ENCODE data around the gene XRCC6.
"Not testable (repeated sequence)": the region's sequence is repeated elsewhere in the genome, so short reads cannot be mapped to it uniquely, and the experiment has no call there.

Gene XRCC6

GRCh38 chr22:41621099-41621910 is at the start of gene XRCC6:
Gene XRCC6 (plus strand): TSS chr22:41621295. CDS start chr22:41622005, 710 bp downstream.
- DNase-seq (ENCODE audit: low spot score) = peak; percentile 100

GRCh38 chr22:41571786-41572185 is 49.3 kb upstream of the XRCC6 start:
- DNase-seq (ENCODE audit: low spot score) = no peak

- not testable (repeated sequence) for DNase-seq (ENCODE audit: low spot score)
Measured at GRCh38 chr22:41572305-41572704, 48.8 kb upstream of the XRCC6 start.

GRCh38 chr22:41573677-41574076 is 47.4 kb upstream of the XRCC6 start:
- no peak for DNase-seq (ENCODE audit: low spot score)

- DNase-seq (ENCODE audit: low spot score) = peak; percentile 70
Measured at GRCh38 chr22:41574847-41575381, 46.2 kb upstream of the XRCC6 start.

- no peak for DNase-seq (ENCODE audit: low spot score)
Measured at GRCh38 chr22:41575533-41575932, 45.6 kb upstream of the XRCC6 start.

GRCh38 chr22:41576877-41577276 is 44.2 kb upstream of the XRCC6 start:
- no peak for DNase-seq (ENCODE audit: low spot score)

- no peak for DNase-seq (ENCODE audit: low spot score)
Measured at GRCh38 chr22:41578114-41578513, 43.0 kb upstream of the XRCC6 start.

GRCh38 chr22:41578818-41579217 is 42.3 kb upstream of the XRCC6 start:
- DNase-seq (ENCODE audit: low spot score) = no peak

GRCh38 chr22:41579297-41579996 is 41.6 kb upstream of the XRCC6 start:
- no peak for DNase-seq (ENCODE audit: low spot score)

GRCh38 chr22:41579997-41580355 is 41.1 kb upstream of the XRCC6 start:
- no peak for DNase-seq (ENCODE audit: low spot score)

- DNase-seq (ENCODE audit: low spot score) = no peak
Measured at GRCh38 chr22:41582694-41583093, 38.4 kb upstream of the XRCC6 start.

GRCh38 chr22:41584881-41585280 is 36.2 kb upstream of the XRCC6 start:
- DNase-seq (ENCODE audit: low spot score) = no peak

GRCh38 chr22:41585898-41586297 is 35.2 kb upstream of the XRCC6 start:
- DNase-seq (ENCODE audit: low spot score) = no peak

GRCh38 chr22:41587347-41587723 is 33.8 kb upstream of the XRCC6 start:
- no peak for DNase-seq (ENCODE audit: low spot score)

GRCh38 chr22:41589391-41590241 is 31.5 kb upstream of the XRCC6 start, which contains the start of gene PMM1:
Gene PMM1 (minus strand): TSS chr22:41589840. CDS start chr22:41589805, 35 bp downstream.
- DNase-seq (ENCODE audit: low spot score) = peak; percentile 100

GRCh38 chr22:41593336-41593960 is 27.6 kb upstream of the XRCC6 start:
- not testable (repeated sequence) for DNase-seq (ENCODE audit: low spot score)

- no peak for DNase-seq (ENCODE audit: low spot score)
Measured at GRCh38 chr22:41595703-41596102, 25.4 kb upstream of the XRCC6 start.

- DNase-seq (ENCODE audit: low spot score) = no peak
Measured at GRCh38 chr22:41596776-41597634, 24.1 kb upstream of the XRCC6 start.

- no peak for DNase-seq (ENCODE audit: low spot score)
Measured at GRCh38 chr22:41597635-41597953, 23.5 kb upstream of the XRCC6 start.

- DNase-seq (ENCODE audit: low spot score) = no peak
Measured at GRCh38 chr22:41598081-41598480, 23.0 kb upstream of the XRCC6 start.

All from left forelimb (tissue), 1 donor.